Endodermal cell (in vitro differentiated cells): ENCODE data around the gene HOXD9. TPM values are rescaled to one million over a fixed set of nuclear protein-coding genes. Genes with fewer than 3 reads are reported as not detected.

Source experiments
- DNase-seq: peaks from one replicate; pipeline ENCODE4 v3.0.0-alpha.2; 2017
- H3K27ac ChIP-seq: 2 replicates; pipeline ENCODE4 v1.5.1; 2013; ENCODE audit warnings: mild to moderate bottlenecking, low read depth, low read length, moderate library complexity
- H3K27me3 ChIP-seq: 2 replicates; pipeline ENCODE4 v1.6.1; 2013; ENCODE audit warnings: mild to moderate bottlenecking, low read length, moderate library complexity; ENCODE audit not compliant: insufficient read depth, control insufficient read depth, poor library complexity, severe bottlenecking
- H3K36me3 ChIP-seq: 2 replicates; pipeline ENCODE4 v1.7.0; 2013; ENCODE audit warnings: mild to moderate bottlenecking, low read length, moderate library complexity; ENCODE audit not compliant: control insufficient read depth, insufficient read depth
- H3K4me1 ChIP-seq: one replicate; pipeline ENCODE4 v1.7.0; 2013; ENCODE audit warnings: low read length; ENCODE audit not compliant: control insufficient read depth, insufficient read depth
- H3K4me3 ChIP-seq: 2 replicates; pipeline ENCODE4 v1.5.1; 2013; ENCODE audit warnings: mild to moderate bottlenecking, low read length, moderate library complexity
- H3K9ac ChIP-seq: 2 replicates; pipeline ENCODE4 v1.6.1; 2013; ENCODE audit warnings: mild to moderate bottlenecking, low read length, moderate library complexity; ENCODE audit not compliant: poor library complexity, severe bottlenecking; ENCODE audit errors: extremely low read depth
- H3K9me3 ChIP-seq: 2 replicates; pipeline ENCODE4 v1.6.1; 2013; ENCODE audit warnings: mild to moderate bottlenecking, low read length, moderate library complexity; ENCODE audit not compliant: control insufficient read depth
- H3K27ac Mint-ChIP-seq: 2 replicates; pipeline ENCODE4 v1.8.0; 2020; ENCODE audit warnings: mixed read lengths
- H3K27me3 Mint-ChIP-seq: 2 replicates; pipeline ENCODE4 v1.8.0; 2021; ENCODE audit warnings: mild to moderate bottlenecking, mixed read lengths; ENCODE audit not compliant: insufficient read depth
- H3K36me3 Mint-ChIP-seq: 2 replicates; pipeline ENCODE4 v1.8.0; 2020; ENCODE audit warnings: low read depth, mixed read lengths
- H3K4me1 Mint-ChIP-seq: 2 replicates; pipeline ENCODE4 v1.8.0; 2020; ENCODE audit warnings: mixed read lengths
- H3K4me3 Mint-ChIP-seq: 2 replicates; pipeline ENCODE4 v1.8.0; 2020; ENCODE audit warnings: mild to moderate bottlenecking, moderate library complexity, mixed read lengths
- H3K9me3 Mint-ChIP-seq: 2 replicates; pipeline ENCODE4 v1.8.0; 2020; ENCODE audit warnings: mild to moderate bottlenecking, mixed read lengths
- CTCF ChIP-seq: fragments of 200-600 bp; sonication (generic); conservative IDR thresholded peaks from 2 replicates; pipeline ENCODE4 v1.5.0; 2021; ENCODE audit warnings: antibody characterized with exemption, mild to moderate bottlenecking
- WGBS, 2 experiments: methylation state at CpG; one replicate each; pipeline versions ENCODE4 v1.1.5 to v1.1.7; 2013; ENCODE audit warnings: missing lambda C conversion rate in 2 of 2, mixed read lengths in 1 of 2; ENCODE audit not compliant: insufficient coverage in 1 of 2, insufficient read length in 1 of 2; 5-methylcytosine and 5-hydroxymethylcytosine counted together
- total RNA-seq, 2 donors: library from RNA; stranded (reverse); fragmentation: NEBNext Ultra II Directional in 1 of 2; extraction: Animal tissue kit (Norgen Biotek cat#: 25700) in 1 of 2; gene quantifications; 2 replicates in 1 of 2; 3 replicates in 1 of 2; pipeline ENCODE4 v1.2.1, GENCODE V29; 2021

Gene HOXD9
- total RNA-seq, 2 donors from 2014 or later: not detected

GRCh38 chr2:176138526-176138922, 16.0 kb downstream of the HOXD9 start:
- H3K4me3 ChIP-seq: no peak overlapping the region
- H3K9ac ChIP-seq: no peak overlapping the region
- peaks cover 3% of the 10 kb centered on the region for H3K4me1 ChIP-seq
- Mint-ChIP-seq H3K9me3 (no peaks in the 10 kb centered on the region), H3K27ac (no peak overlapping the region), H3K27me3 (peaks cover 98% of the 10 kb centered on the region), H3K4me1 (no peaks in the 10 kb centered on the region), H3K4me3 (no peak overlapping the region), H3K36me3 (no peaks in the 10 kb centered on the region)
- no peak for DNase-seq
- TF ChIP-seq CTCF: no peak
- H3K9me3 ChIP-seq: peaks cover 14% of the 10 kb centered on the region
- H3K27ac ChIP-seq: no peak overlapping the region
- no peaks in the 10 kb centered on the region for H3K36me3 ChIP-seq
- H3K27me3 ChIP-seq: peaks cover 98% of the 10 kb centered on the region
- 53 to 60% methylated on average over 11 to 14 of the region's 14 CpGs for WGBS, 2 experiments

GRCh38 chr2:176138923-176139660, 16.6 kb downstream of the HOXD9 start:
- no peak overlapping the region for H3K27ac Mint-ChIP-seq
- Histone ChIP-seq H3K9me3 (peaks cover 14% of the 10 kb centered on the region), H3K4me1 (peaks cover 3% of the 10 kb centered on the region), H3K27ac (no peak overlapping the region), H3K9ac (no peak overlapping the region), H3K4me3 (no peak overlapping the region), H3K27me3 (peaks cover 98% of the 10 kb centered on the region), H3K36me3 (no peaks in the 10 kb centered on the region)
- H3K36me3 Mint-ChIP-seq: no peaks in the 10 kb centered on the region
- 73 to 76% methylated on average over 20 to 28 of the region's 28 CpGs for WGBS, 2 experiments
- no peak overlapping the region for H3K4me3 Mint-ChIP-seq
- no peaks in the 10 kb centered on the region for H3K9me3 Mint-ChIP-seq
- no peaks in the 10 kb centered on the region for H3K4me1 Mint-ChIP-seq
- peaks cover 98% of the 10 kb centered on the region for H3K27me3 Mint-ChIP-seq
- DNase-seq: peak; percentile 46
- TF ChIP-seq CTCF: no peak

GRCh38 chr2:176139661-176140512, 17.4 kb downstream of the HOXD9 start:
- Histone ChIP-seq H3K27me3 (peaks cover 98% of the 10 kb centered on the region), H3K36me3 (no peaks in the 10 kb centered on the region), H3K27ac (no peak overlapping the region), H3K4me3 (no peak overlapping the region), H3K9ac (no peak overlapping the region), H3K9me3 (peaks cover 14% of the 10 kb centered on the region), H3K4me1 (peaks cover 3% of the 10 kb centered on the region)
- peak; percentile 52 for DNase-seq
- no peak overlapping the region for H3K27ac Mint-ChIP-seq
- 67 to 81% methylated on average over 18 to 40 of the region's 41 CpGs for WGBS, 2 experiments
- peak overlapping the region; percentile 49 for H3K4me3 Mint-ChIP-seq
- peaks cover 98% of the 10 kb centered on the region for H3K27me3 Mint-ChIP-seq
- no peaks in the 10 kb centered on the region for H3K36me3 Mint-ChIP-seq
- no peaks in the 10 kb centered on the region for H3K4me1 Mint-ChIP-seq
- TF ChIP-seq CTCF: no peak
- H3K9me3 Mint-ChIP-seq: no peaks in the 10 kb centered on the region
